GM23338 (cell line): ENCODE measurements around the gene GOLM1. TPM values are rescaled to one million over a fixed set of nuclear protein-coding genes. Genes with fewer than 3 reads are reported as not detected.

Experiments used
- ATAC-seq: fragments of 200-7000 bp; cut with Tn5 transposase; 3 replicates; pipeline ENCODE4 v1.9.1; 2020
- DNase-seq: peaks from one replicate; pipeline ENCODE4 v3.0.0-alpha.2; 2015; ENCODE audit warnings: low spot score
- H2AFZ ChIP-seq: fragments of 200-600 bp; sonication (generic); 2 replicates; pipeline ENCODE4 v1.8.0; 2016; ENCODE audit warnings: antibody characterized with exemption, mild to moderate bottlenecking, moderate library complexity
- H3F3A ChIP-seq: fragments of 200-600 bp; sonication (generic); replicated peaks from 2 replicates; pipeline ENCODE4 v1.8.0; 2017; ENCODE audit warnings: antibody characterized with exemption, mixed run types, low read depth
- H3K27ac ChIP-seq: fragments of 200-600 bp; sonication (generic); 2 replicates; pipeline ENCODE4 v1.6.1; 2016; ENCODE audit warnings: low read depth
- H3K27me3 ChIP-seq: fragments of 200-600 bp; sonication (generic); 2 replicates; pipeline ENCODE4 v1.8.0; 2016; ENCODE audit warnings: mild to moderate bottlenecking, mixed run types, moderate library complexity; ENCODE audit not compliant: insufficient read depth
- H3K36me3 ChIP-seq: fragments of 200-600 bp; sonication (generic); 2 replicates; pipeline ENCODE4 v1.8.0; 2016; ENCODE audit warnings: mild to moderate bottlenecking; ENCODE audit not compliant: insufficient read depth
- H3K4me1 ChIP-seq: fragments of 200-600 bp; sonication (generic); 2 replicates; pipeline ENCODE4 v1.8.0; 2016; ENCODE audit warnings: mild to moderate bottlenecking, moderate library complexity; ENCODE audit not compliant: insufficient read depth
- H3K4me2 ChIP-seq: fragments of 200-600 bp; sonication (generic); 2 replicates; pipeline ENCODE4 v1.7.1; 2017; ENCODE audit warnings: mixed run types
- H3K4me3 ChIP-seq: fragments of 200-600 bp; sonication (generic); 2 replicates; pipeline ENCODE4 v1.6.1; 2016; ENCODE audit warnings: mixed run types
- H3K79me2 ChIP-seq: fragments of 200-600 bp; sonication (generic); replicated peaks from 2 replicates; pipeline ENCODE4 v1.8.0; 2017; ENCODE audit warnings: mild to moderate bottlenecking; ENCODE audit not compliant: insufficient read depth
- H3K9me2 ChIP-seq: fragments of 200-600 bp; sonication (generic); 2 replicates; pipeline ENCODE4 v1.8.0; 2017; ENCODE audit not compliant: insufficient read depth
- H4K20me1 ChIP-seq: fragments of 200-600 bp; sonication (generic); replicated peaks from 2 replicates; pipeline ENCODE4 v1.8.0; 2017; ENCODE audit warnings: mild to moderate bottlenecking; ENCODE audit not compliant: insufficient read depth
- H3K27ac Mint-ChIP-seq: 2 replicates; pipeline ENCODE4 v1.8.0; 2020; ENCODE audit warnings: inconsistent platforms, mild to moderate bottlenecking, moderate library complexity, mixed read lengths
- H3K27me3 Mint-ChIP-seq: 3 replicates; pipeline ENCODE4 v1.8.0; 2022; ENCODE audit warnings: low read depth, mild to moderate bottlenecking, moderate library complexity, mixed read lengths, inconsistent platforms; ENCODE audit not compliant: insufficient read depth, poor library complexity
- H3K36me3 Mint-ChIP-seq: 3 replicates; pipeline ENCODE4 v1.8.0; 2021; ENCODE audit warnings: low read depth, mild to moderate bottlenecking, inconsistent platforms, moderate library complexity, mixed read lengths
- H3K4me1 Mint-ChIP-seq: 3 replicates; pipeline ENCODE4 v1.8.0; 2020; ENCODE audit warnings: mild to moderate bottlenecking, inconsistent platforms, mixed read lengths
- H3K4me3 Mint-ChIP-seq: 3 replicates; pipeline ENCODE4 v1.8.0; 2021; ENCODE audit warnings: moderate library complexity, mild to moderate bottlenecking, inconsistent platforms, mixed read lengths
- H3K9me3 Mint-ChIP-seq: 3 replicates; pipeline ENCODE4 v1.8.0; 2020; ENCODE audit warnings: moderate library complexity, mild to moderate bottlenecking, inconsistent platforms, mixed read lengths
- CREB1 ChIP-seq: fragments of 250-450 bp; sonication (Bioruptor Pico); IDR thresholded peaks from 2 replicates; pipeline ENCODE4 v1.5.0; 2020; ENCODE audit warnings: low read depth, mild to moderate bottlenecking, moderate library complexity
- JUNB ChIP-seq: IDR thresholded peaks from one replicate; pipeline ENCODE4 v1.6.1; 2016; ENCODE audit warnings: antibody characterized with exemption; ENCODE audit not compliant: unreplicated experiment
- NANOG ChIP-seq: IDR thresholded peaks from 2 replicates; pipeline ENCODE4 v1.6.1; 2016; ENCODE audit warnings: antibody characterized with exemption, borderline replicate concordance
- REST ChIP-seq: IDR thresholded peaks from one replicate; pipeline ENCODE4 v1.6.1; 2018; ENCODE audit warnings: antibody characterized with exemption; ENCODE audit not compliant: unreplicated experiment
- STAT1 ChIP-seq: IDR thresholded peaks from one replicate; pipeline ENCODE4 v1.6.1; 2016; ENCODE audit warnings: antibody characterized with exemption; ENCODE audit not compliant: unreplicated experiment
- polyA plus RNA-seq: library from polyadenylated mRNA; unstranded; fragments of >200 nt; fragmentation: Nextera tagmentation; extraction: Ambion mirVana; gene quantifications from 2 replicates; pipeline ENCODE4 v1.2.1, GENCODE V29; 2016
- total RNA-seq: library from RNA; depleted of rRNA; stranded (reverse); fragments of >200 nt; shearing (Covaris generic); gene quantifications from 2 replicates; pipeline ENCODE4 v1.2.3, GENCODE V29; 2014
- TF ChIP-seq, protein P1 (sequence below), 2 experiments: fragments of 200-600 bp in 1 of 2; sonication (generic) in 1 of 2; conservative IDR thresholded peaks; 2 replicates each; pipeline versions ENCODE4 v1.5.1 to v1.6.1; 2016 to 2017; ENCODE audit warnings: antibody characterized with exemption in 2 of 2, low read depth in 2 of 2, mild to moderate bottlenecking in 2 of 2, moderate library complexity in 1 of 2

GOLM1 gene
- total and polyA plus RNA-seq, 2 experiments from 2014 or later: 58.3 to 92.4 TPM

DNA sequence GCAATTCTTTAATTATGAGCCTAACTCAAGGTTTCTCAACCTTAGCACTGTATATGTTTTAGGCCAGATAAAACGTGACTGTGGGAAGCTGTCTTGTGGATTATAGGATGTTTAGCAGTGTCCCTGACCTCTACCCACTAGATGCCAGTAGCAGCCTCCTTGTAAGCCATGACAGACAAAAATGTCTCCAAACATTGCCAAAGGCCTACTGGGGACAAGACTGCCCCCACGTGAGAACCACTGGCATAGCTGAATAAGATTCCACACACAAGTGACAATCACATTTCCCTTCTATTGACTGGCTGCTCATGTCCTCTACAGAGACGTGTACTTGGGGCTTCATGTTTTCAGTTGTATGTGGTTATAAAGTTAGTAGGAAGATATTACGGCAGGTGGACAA lies 55.4 kb downstream of the GOLM1 start:
- H3K4me1 Mint-ChIP-seq: no peaks in the 10 kb centered on the region; the same call in 2 of the 3 replicates
- no peaks in the 10 kb centered on the region for H3K9me2 ChIP-seq

More for the DNA sequence above, 55.4 kb downstream of the GOLM1 start:
- TF ChIP-seq STAT1 (no peak), CREB1 (CRISPR knock-in tag) (no peak), REST (no peak), JUNB (no peak), NANOG (no peak)
- TF ChIP-seq, protein P1, sequence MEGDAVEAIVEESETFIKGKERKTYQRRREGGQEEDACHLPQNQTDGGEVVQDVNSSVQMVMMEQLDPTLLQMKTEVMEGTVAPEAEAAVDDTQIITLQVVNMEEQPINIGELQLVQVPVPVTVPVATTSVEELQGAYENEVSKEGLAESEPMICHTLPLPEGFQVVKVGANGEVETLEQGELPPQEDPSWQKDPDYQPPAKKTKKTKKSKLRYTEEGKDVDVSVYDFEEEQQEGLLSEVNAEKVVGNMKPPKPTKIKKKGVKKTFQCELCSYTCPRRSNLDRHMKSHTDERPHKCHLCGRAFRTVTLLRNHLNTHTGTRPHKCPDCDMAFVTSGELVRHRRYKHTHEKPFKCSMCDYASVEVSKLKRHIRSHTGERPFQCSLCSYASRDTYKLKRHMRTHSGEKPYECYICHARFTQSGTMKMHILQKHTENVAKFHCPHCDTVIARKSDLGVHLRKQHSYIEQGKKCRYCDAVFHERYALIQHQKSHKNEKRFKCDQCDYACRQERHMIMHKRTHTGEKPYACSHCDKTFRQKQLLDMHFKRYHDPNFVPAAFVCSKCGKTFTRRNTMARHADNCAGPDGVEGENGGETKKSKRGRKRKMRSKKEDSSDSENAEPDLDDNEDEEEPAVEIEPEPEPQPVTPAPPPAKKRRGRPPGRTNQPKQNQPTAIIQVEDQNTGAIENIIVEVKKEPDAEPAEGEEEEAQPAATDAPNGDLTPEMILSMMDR (conservative IDR thresholded peaks at IDR 0.05; ENCODE audit: low read depth in 2 of 2): peak; percentile 21 to 41; a peak in 3 of 4 replicates
- Histone ChIP-seq H3K36me3 (no peaks in the 10 kb centered on the region; the same call in 1 of the 2 replicates), H2AFZ (no peak overlapping the region), H3K4me3 (no peak overlapping the region), H3F3A (no peaks in the 10 kb centered on the region), H3K4me2 (no peak overlapping the region), H3K27me3 (no peaks in the 10 kb centered on the region), H3K27ac (no peak overlapping the region), H4K20me1 (peaks cover 4% of the 10 kb centered on the region; the same call in 1 of the 2 replicates), H3K79me2 (no peaks in the 10 kb centered on the region), H3K4me1 (no peaks in the 10 kb centered on the region)
- Mint-ChIP-seq H3K27ac (no peak overlapping the region), H3K27me3 (peaks cover 2% of the 10 kb centered on the region), H3K4me3 (no peak overlapping the region), H3K9me3 (no peaks in the 10 kb centered on the region), H3K36me3 (peaks cover 11% of the 10 kb centered on the region; the same call in 2 of the 3 replicates)
- no peak for DNase-seq
- no peak; the same call in 2 of the 3 replicates for ATAC-seq
